Globus pallidus (tissue), 1 donor: ENCODE results near the gene BRAP.
A peak's percentile ranks its signal among the peaks of the same experiment; 100 is the strongest.
"Not testable (repeated sequence)": the region's sequence is repeated elsewhere in the genome, so short reads cannot be mapped to it uniquely, and the experiment has no call there.

ENCODE experiments used
- DNase-seq: peaks from one replicate; pipeline ENCODE4 v3.0.0-alpha.2; 2015; ENCODE audit warnings: low spot score

BRAP gene

GRCh38 chr12:111607239-111607638 lies 78.5 kb downstream of the BRAP start:
- DNase-seq = no peak

GRCh38 chr12:111606767-111607230 lies 79.0 kb downstream of the BRAP start:
- DNase-seq = peak; percentile 35

- DNase-seq = no peak
Measured at GRCh38 chr12:111605911-111606766, 79.6 kb downstream of the BRAP start.

GRCh38 chr12:111602857-111603256 lies 82.9 kb downstream of the BRAP start:
- DNase-seq = not testable (repeated sequence)

GRCh38 chr12:111602348-111602747 lies 83.4 kb downstream of the BRAP start:
- DNase-seq = no peak

GRCh38 chr12:111600986-111601385 lies 84.8 kb downstream of the BRAP start:
- not testable (repeated sequence) for DNase-seq

- DNase-seq = no peak
Measured at GRCh38 chr12:111600205-111600642, 85.5 kb downstream of the BRAP start.

GRCh38 chr12:111599453-111600204 lies 86.1 kb downstream of the BRAP start:
- peak; percentile 83 for DNase-seq

GRCh38 chr12:111598637-111599452 lies 86.9 kb downstream of the BRAP start, which contains the start of gene ATXN2:
Gene ATXN2 (minus strand): TSS chr12:111599315. CDS start chr12:111599034, 281 bp downstream.
- DNase-seq = peak; percentile 69

- peak; percentile 69 for DNase-seq
Measured at GRCh38 chr12:111597831-111598636, 87.7 kb downstream of the BRAP start.

GRCh38 chr12:111596985-111597830 lies 88.5 kb downstream of the BRAP start:
- peak; percentile 50 for DNase-seq

GRCh38 chr12:111595341-111595835 lies 90.4 kb downstream of the BRAP start:
- DNase-seq = not testable (repeated sequence)
